Bronchus fibroblast of lung (primary cell): ENCODE results near the gene PGAP6. TPM values are rescaled to one million over a fixed set of nuclear protein-coding genes. Genes with fewer than 3 reads are reported as not detected.

Experiments
- total RNA-seq: library from RNA; depleted of rRNA; stranded (reverse); fragments of >200 nt; gene quantifications from 2 replicates; pipeline ENCODE4 v1.2.3, GENCODE V29; 2015

Gene PGAP6
- total RNA-seq, result 41.5 and 49.5 TPM in 2 replicates

GRCh38 chr16:381789-382717, at the start of gene PGAP6:
Gene PGAP6 (minus strand): TSS chr16:381978. CDS start chr16:381821, 157 bp downstream.

GRCh38 chr16:425082-425718, 43.4 kb upstream of the PGAP6 start, which contains the start of gene RAB11FIP3:
Gene RAB11FIP3 (plus strand): TSS chr16:425649. CDS start chr16:426007, 358 bp downstream.

GRCh38 chr16:401468-402348, 19.9 kb upstream of the PGAP6 start, which contains the start of gene DECR2:
Gene DECR2 (plus strand): TSS chr16:401885. CDS start chr16:401964, 79 bp downstream.

GRCh38 chr16:397135-397661, 15.4 kb upstream of the PGAP6 start, which contains the start of gene NME4:
Gene NME4 (plus strand): TSS chr16:397199. CDS start chr16:397223, 24 bp downstream.

GRCh38 chr16:370443-370842, 11.3 kb downstream of the PGAP6 start, which contains the start of gene MRPL28:
Gene MRPL28 (minus strand): TSS chr16:370538. CDS start chr16:370218, 320 bp downstream.

GRCh38 chr16:352547-353403, 29.0 kb downstream of the PGAP6 start, which contains the start of gene AXIN1:
Gene AXIN1 (minus strand): TSS chr16:352723. CDS start chr16:347025, 5,698 bp downstream.

Other genes with a start within 250 kb of the PGAP6 start
- gene NPRL3, start 243.3 kb downstream of the PGAP6 start, total RNA-seq, result 12.9 and 14.4 TPM in 2 replicates
- gene HBZ, start 229.3 kb downstream of the PGAP6 start, total RNA-seq, result not detected in 2 replicates
- gene HBM, start 216.0 kb downstream of the PGAP6 start, total RNA-seq, result not detected in 2 replicates
- gene HBA2, start 209.1 kb downstream of the PGAP6 start, total RNA-seq, result 1.6 and 1.7 TPM in 2 replicates
- gene HBA1, start 205.3 kb downstream of the PGAP6 start, total RNA-seq, result not detected in 2 replicates
- gene HBQ1, start 201.5 kb downstream of the PGAP6 start, total RNA-seq, result 1.2 and 1.9 TPM in 2 replicates
- gene LUC7L, start 152.5 kb downstream of the PGAP6 start, total RNA-seq, result 25.6 and 38.5 TPM in 2 replicates
- 76.9 and 86.8 TPM in 2 replicates for gene FAM234A, start 147.2 kb downstream of the PGAP6 start, total RNA-seq
- gene RGS11, start 106.0 kb downstream of the PGAP6 start, total RNA-seq, result 0.17 and 0.30 TPM in 2 replicates
- not detected in 2 replicates for gene ARHGDIG, start 101.4 kb downstream of the PGAP6 start, total RNA-seq
- gene PDIA2, start 98.8 kb downstream of the PGAP6 start, total RNA-seq, result 0.17 and 0.45 TPM in 2 replicates
- gene AXIN1, start 29.3 kb downstream of the PGAP6 start, total RNA-seq, result 18.0 and 19.0 TPM in 2 replicates
- 186 and 196 TPM in 2 replicates for gene MRPL28, start 11.4 kb downstream of the PGAP6 start, total RNA-seq
- gene NME4, start 15.2 kb upstream of the PGAP6 start, total RNA-seq, result 158 and 175 TPM in 2 replicates
- gene DECR2, start 19.9 kb upstream of the PGAP6 start, total RNA-seq, result 21.5 and 24.1 TPM in 2 replicates
- 15.3 and 17.5 TPM in 2 replicates for gene RAB11FIP3, start 43.7 kb upstream of the PGAP6 start, total RNA-seq
- gene CAPN15, start 145.7 kb upstream of the PGAP6 start, total RNA-seq, result 32.6 and 39.8 TPM in 2 replicates
- gene PRR35, start 178.4 kb upstream of the PGAP6 start, total RNA-seq, result not detected in 2 replicates
- 0.50 and 0.59 TPM in 2 replicates for gene NHLRC4, start 185.0 kb upstream of the PGAP6 start, total RNA-seq
- 29.1 and 37.9 TPM in 2 replicates for gene PIGQ, start 188.0 kb upstream of the PGAP6 start, total RNA-seq
- 18.1 and 22.2 TPM in 2 replicates for gene RAB40C, start 208.1 kb upstream of the PGAP6 start, total RNA-seq
- 0.30 and 0.50 TPM in 2 replicates for gene WFIKKN1, start 249.0 kb upstream of the PGAP6 start, total RNA-seq